Spleen (tissue), 11 donors: ENCODE data around the gene AGAP3. TPM values are rescaled to one million over a fixed set of nuclear protein-coding genes. Genes with fewer than 3 reads are reported as not detected.

Source experiments
- DNase-seq: peaks from one replicate; pipeline ENCODE4 v3.0.0-alpha.2; 2020
- H3K27ac ChIP-seq, 8 donors: fragments of 200-600 bp; sonication (generic) in 7 of 8; 1 replicate in 4 of 8; 2 replicates in 4 of 8; pipeline versions ENCODE4 v1.5.0 to v1.8.0; 2016 to 2021; ENCODE audit warnings: inconsistent platforms in 4 of 8, mild to moderate bottlenecking in 4 of 8, moderate library complexity in 1 of 8
- H3K27me3 ChIP-seq, 7 donors: fragments of 200-600 bp; sonication (generic) in 6 of 7; replicated peaks in 1 of 7; 1 replicate in 4 of 7; 2 replicates in 3 of 7; pipeline versions ENCODE4 v1.5.0 to v1.8.0; 2016 to 2021; ENCODE audit warnings: inconsistent platforms in 3 of 7, mild to moderate bottlenecking in 1 of 7
- H3K36me3 ChIP-seq, 6 donors: fragments of 200-600 bp; sonication (generic) in 5 of 6; 1 replicate in 4 of 6; 2 replicates in 2 of 6; pipeline versions ENCODE4 v1.5.0 to v1.8.0; 2016 to 2021; ENCODE audit warnings: inconsistent platforms in 2 of 6
- H3K4me1 ChIP-seq, 6 donors: fragments of 200-600 bp; sonication (generic) in 5 of 6; 1 replicate in 3 of 6; 2 replicates in 3 of 6; pipeline versions ENCODE4 v1.5.0 to v1.8.0; 2016 to 2021; ENCODE audit warnings: inconsistent platforms in 3 of 6
- H3K4me3 ChIP-seq, 8 donors: fragments of 200-600 bp; sonication (generic) in 7 of 8; 1 replicate in 4 of 8; 2 replicates in 4 of 8; pipeline versions ENCODE4 v1.5.0 to v1.8.0; 2016 to 2021; ENCODE audit warnings: inconsistent platforms in 4 of 8, mild to moderate bottlenecking in 4 of 8, moderate library complexity in 2 of 8
- H3K9me3 ChIP-seq, 8 donors: fragments of 200-600 bp; sonication (generic) in 7 of 8; 1 replicate in 4 of 8; 2 replicates in 4 of 8; pipeline versions ENCODE4 v1.5.0 to v1.8.0; 2016 to 2021; ENCODE audit warnings: inconsistent platforms in 4 of 8
- CTCF ChIP-seq, 11 experiments: fragments of 200-600 bp in 7 of 11; fragments of 450-650 bp in 4 of 11; sonication (generic) in 4 of 11; IDR thresholded peaks in 8 of 11; conservative IDR thresholded peaks in 3 of 11; 1 replicate in 7 of 11; 2 replicates in 4 of 11; pipeline versions ENCODE4 v1.4.0 to v1.8.0; 2016 to 2021; ENCODE audit warnings: antibody characterized with exemption in 11 of 11, inconsistent platforms in 4 of 11, mild to moderate bottlenecking in 1 of 11
- POLR2A ChIP-seq, 3 donors: fragments of 450-650 bp; IDR thresholded peaks; one replicate each; pipeline ENCODE4 v1.5.1; 2017; ENCODE audit warnings: antibody characterized with exemption in 3 of 3, mild to moderate bottlenecking in 1 of 3
- POLR2AphosphoS5 ChIP-seq, 3 donors: sonication (generic); formaldehyde crosslinking; IDR thresholded peaks; one replicate each; pipeline ENCODE4 v1.5.1; 2017; ENCODE audit warnings: antibody characterized with exemption in 3 of 3
- WGBS, 5 donors: extraction: QIAGEN DNeasy Blood & Tissue Kit in 3 of 5; methylation state at CpG; one replicate each; pipeline versions ENCODE4 v1.1.5 to v1.1.7; 2013 to 2018; 5-methylcytosine and 5-hydroxymethylcytosine counted together
- intact Hi-C: fragments of 100-400 bp; cut with DNase I; formaldehyde crosslinking; loops from one replicate; pipeline ENCODE4 v1.15.0; 2023; ENCODE audit warnings: low total_unique reads
- polyA plus RNA-seq, 3 donors: library from polyadenylated mRNA; stranded (reverse); fragments of 200-250 nt; gene quantifications; one replicate each; pipeline ENCODE4 v1.2.1, GENCODE V29; 2013
- total RNA-seq, 7 donors: library from RNA; depleted of rRNA in 3 of 7; stranded (reverse); fragments of >200 nt in 3 of 7; fragmentation: NEBNext Ultra II Directional in 4 of 7; extraction: Animal tissue kit (Norgen Biotek cat#: 25700) in 4 of 7; gene quantifications; one replicate each; pipeline versions ENCODE4 v1.1.0 to v1.2.1, GENCODE V29; 2016 to 2021
- donor health status: healthy with polysubstance abuse.
- donor health status: DM: no; HTN: no; CAD: no; lungs with moderate emphysema.
- donor health status: DM: no; HTN: no; CAD: no.
- donor health status: Bipolar disorder and iron deficiency.
- donor health status: healthy.
- donor health status: DM: no; HTN: no; CAD: no.
- donor health status: DM: yes; HTN: yes; CAD: no.

Gene AGAP3
- total and polyA plus RNA-seq, 10 donors: 21.8 to 94.4 (median 72.6) TPM

- intact Hi-C loops: no loop called here
- DNase-seq: no peak
- H3K9me3 ChIP-seq: no peaks in the 10 kb centered on the region
- WGBS, 5 donors: 44 to 55% (median 47%) methylated on average over 5 of the region's 5 CpGs
- H3K27me3 ChIP-seq: peaks cover 0 to 30% (median 0%) of the 10 kb centered on the region in 7 donors
- peak overlapping the region in 2 of 8 donors; percentile 81 to 94 for H3K4me3 ChIP-seq
- TF ChIP-seq CTCF (IDR thresholded peaks at IDR 0.05 in 8 of 11, conservative IDR thresholded peaks at IDR 0.05 in 3 of 11): no peak
- TF ChIP-seq POLR2AphosphoS5 (IDR thresholded peaks at IDR 0.05): no peak
- no peak for TF ChIP-seq POLR2A (IDR thresholded peaks at IDR 0.05)
- H3K27ac ChIP-seq: peak overlapping the region; percentile 59 to 88 (median 80)
- H3K4me1 ChIP-seq: peaks cover 53 to 86% (median 75%) of the 10 kb centered on the region in 6 donors
- peaks cover 0 to 12% (median 0%) of the 10 kb centered on the region in 6 donors for H3K36me3 ChIP-seq
Measured at GRCh38 chr7:151085329-151085690, 965 bp upstream of the AGAP3 start.

GRCh38 chr7:151086802-151087244 lies 548 bp downstream of the AGAP3 start:
- Histone ChIP-seq H3K4me3 (peak overlapping the region; percentile 65 to 94 (median 72)), H3K27me3 (peaks cover 0 to 30% (median 0%) of the 10 kb centered on the region in 7 donors), H3K27ac (peak overlapping the region; percentile 31 to 88 (median 82)), H3K36me3 (peaks cover 0 to 4% (median 0%) of the 10 kb centered on the region in 6 donors), H3K9me3 (no peaks in the 10 kb centered on the region), H3K4me1 (peaks cover 47 to 86% (median 76%) of the 10 kb centered on the region in 6 donors)
- DNase-seq: peak; percentile 88
- WGBS, 5 donors: 0 to 2% (median 0%) methylated on average over 6 to 55 of the region's 56 CpGs
- TF ChIP-seq CTCF (IDR thresholded peaks at IDR 0.05 in 8 of 11, conservative IDR thresholded peaks at IDR 0.05 in 3 of 11): no peak
- no peak for TF ChIP-seq POLR2A (IDR thresholded peaks at IDR 0.05)
- TF ChIP-seq POLR2AphosphoS5 (IDR thresholded peaks at IDR 0.05): no peak
- intact Hi-C loops: no loop called here

- peaks cover 41 to 86% (median 72%) of the 10 kb centered on the region in 6 donors for H3K4me1 ChIP-seq
Measured at GRCh38 chr7:151087245-151088018, 1.2 kb downstream of the AGAP3 start.

More at GRCh38 chr7:151087245-151088018, 1.2 kb downstream of the AGAP3 start:
- 0 to 2% (median 1%) methylated on average over 8 to 70 of the region's 70 CpGs for WGBS, 5 donors
- Histone ChIP-seq H3K9me3 (no peaks in the 10 kb centered on the region), H3K27me3 (peaks cover 0 to 30% (median 0%) of the 10 kb centered on the region in 7 donors), H3K4me3 (peak overlapping the region; percentile 65 to 94 (median 72)), H3K27ac (peak overlapping the region; percentile 31 to 88 (median 82)), H3K36me3 (peaks cover 0 to 7% (median 0%) of the 10 kb centered on the region in 6 donors)
- TF ChIP-seq CTCF (IDR thresholded peaks at IDR 0.05 in 8 of 11, conservative IDR thresholded peaks at IDR 0.05 in 3 of 11) (peak in 4 of 11 experiments; percentile 23 to 46 (median 42)), POLR2AphosphoS5 (IDR thresholded peaks at IDR 0.05) (peak; percentile 39 to 71 (median 64)), POLR2A (IDR thresholded peaks at IDR 0.05) (no peak)
- DNase-seq: peak; percentile 88
- intact Hi-C loops: no loop called here
